GM21381 (cell line): ENCODE results near the gene ZXDC.

Source experiments
- ATAC-seq: cut with Tn5 transposase; IDR thresholded peaks from one replicate; pipeline ENCODE4 v1.9.1; 2021; ENCODE audit warnings: mild to moderate bottlenecking, moderate library complexity; ENCODE audit not compliant: unreplicated experiment

The ZXDC gene

DNA sequence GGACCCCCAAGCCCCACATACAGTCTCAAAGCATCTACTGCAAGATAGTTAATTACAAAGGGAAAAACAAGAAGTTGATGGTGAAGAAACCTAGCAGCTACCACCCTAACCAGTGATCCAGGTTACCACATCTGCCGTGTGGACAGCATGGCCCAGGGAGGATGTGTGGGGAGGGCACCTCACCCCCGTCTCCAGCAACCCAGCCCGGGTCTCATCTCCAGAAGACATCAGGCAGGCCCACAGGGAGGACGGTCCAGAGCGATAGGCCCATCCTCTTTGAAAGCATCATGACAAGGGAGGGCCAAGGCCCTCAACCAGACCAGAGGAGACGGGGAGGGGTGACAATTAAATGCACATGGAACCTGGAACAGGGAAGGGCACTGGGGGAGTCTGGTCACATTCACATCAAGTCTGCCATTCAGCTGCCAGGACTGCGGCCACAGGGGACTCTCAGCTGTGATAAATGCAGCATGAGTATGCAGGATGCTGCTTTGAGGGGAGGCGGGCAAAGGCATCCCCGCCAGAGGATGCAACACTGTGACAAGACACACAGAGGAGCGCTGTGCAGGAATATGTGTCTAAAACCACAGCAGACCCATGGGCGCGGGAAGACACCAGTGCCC is 18.8 kb downstream of the ZXDC start:
- ATAC-seq: no peak

DNA sequence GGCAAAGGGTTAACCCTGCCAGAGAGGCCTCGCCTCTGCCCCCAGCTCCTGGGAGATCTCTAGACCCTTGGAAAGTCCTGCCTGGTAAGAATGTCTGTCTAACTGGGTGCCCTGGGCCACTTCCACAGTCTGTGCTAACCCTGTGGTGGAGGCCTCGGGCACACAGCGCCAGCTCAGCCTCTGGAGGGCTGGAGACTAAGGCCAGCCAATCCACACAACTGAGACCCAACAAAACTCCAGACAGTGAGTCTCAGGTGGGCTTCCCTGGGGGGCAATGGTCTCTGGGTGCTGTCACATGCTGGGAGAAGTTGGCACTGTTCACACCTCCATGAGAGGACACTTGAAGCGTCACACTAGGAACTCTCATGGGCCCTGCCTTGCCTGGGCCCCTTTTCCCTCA is 19.5 kb downstream of the ZXDC start:
- no peak for ATAC-seq

DNA sequence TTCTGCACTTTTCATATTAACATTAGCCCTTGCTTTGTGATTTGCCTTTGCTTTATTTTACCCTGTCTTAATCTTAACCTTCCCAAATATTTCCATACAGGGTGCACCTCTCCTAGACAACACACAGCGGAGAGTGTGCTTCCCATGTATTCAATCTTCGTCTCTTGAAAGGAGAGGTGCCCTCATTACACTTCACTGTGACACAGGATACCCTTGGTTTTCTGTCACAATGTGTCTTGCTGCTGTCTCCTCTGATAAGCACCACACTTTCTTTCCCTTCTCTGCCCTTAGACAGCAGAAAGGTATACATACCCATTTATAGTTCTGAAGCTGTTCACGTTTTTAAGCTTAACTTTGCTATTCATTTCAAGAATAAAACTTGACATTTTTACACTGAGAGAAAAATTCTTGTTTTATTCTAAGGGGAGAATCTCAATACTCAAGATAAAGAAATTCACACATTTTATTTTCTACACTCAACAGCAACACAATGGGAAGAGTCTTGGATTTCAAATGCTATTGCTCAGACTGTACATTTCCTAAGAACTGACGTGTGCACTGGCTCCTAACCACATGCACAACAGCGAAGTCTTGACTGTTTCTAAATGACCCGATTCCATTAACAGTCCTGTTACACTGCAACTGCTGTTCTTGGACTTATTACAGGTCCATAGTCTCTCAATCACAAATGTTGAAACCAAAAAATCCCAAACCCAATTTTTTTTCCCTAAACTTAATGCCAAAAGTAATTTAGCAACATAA is 21.1 kb downstream of the ZXDC start:
- no peak for ATAC-seq

DNA sequence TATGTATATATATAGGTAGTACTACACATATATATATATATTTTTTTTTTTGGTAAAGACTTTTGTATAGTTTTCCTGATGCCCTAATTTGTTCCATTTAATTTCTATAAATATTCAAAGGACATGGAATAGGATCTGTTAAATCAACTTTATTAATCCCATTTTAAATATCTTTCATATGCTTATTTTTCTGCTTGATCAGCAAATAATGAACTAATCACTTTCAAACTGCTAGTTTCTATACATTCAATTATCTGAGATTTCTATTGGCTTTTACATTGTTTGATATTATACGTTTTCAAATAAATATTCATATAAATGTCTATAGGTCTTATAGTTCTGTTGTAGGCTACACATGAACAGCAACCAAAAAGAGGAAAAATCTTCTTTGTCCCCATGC is 21.7 kb downstream of the ZXDC start:
- ATAC-seq: no peak

DNA sequence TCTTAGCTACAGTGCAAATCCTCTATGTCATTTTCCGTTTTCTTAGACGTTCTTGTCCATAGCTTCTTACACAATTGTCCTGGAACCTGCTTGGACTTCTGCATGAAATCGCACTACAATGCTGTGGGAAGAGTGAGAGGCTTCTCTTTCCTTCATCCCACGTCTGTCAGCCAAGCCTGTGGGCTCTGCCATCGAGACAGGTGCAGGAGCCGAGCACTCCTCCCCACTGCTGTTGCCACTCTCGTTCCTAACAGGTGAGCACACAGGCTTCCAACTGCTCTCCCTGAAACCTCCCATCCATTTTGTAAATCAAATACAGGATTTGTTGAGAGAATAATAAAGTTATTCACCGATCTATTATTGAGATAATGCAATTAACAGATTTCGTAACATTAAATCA is 23.5 kb downstream of the ZXDC start:
- ATAC-seq: no peak

DNA sequence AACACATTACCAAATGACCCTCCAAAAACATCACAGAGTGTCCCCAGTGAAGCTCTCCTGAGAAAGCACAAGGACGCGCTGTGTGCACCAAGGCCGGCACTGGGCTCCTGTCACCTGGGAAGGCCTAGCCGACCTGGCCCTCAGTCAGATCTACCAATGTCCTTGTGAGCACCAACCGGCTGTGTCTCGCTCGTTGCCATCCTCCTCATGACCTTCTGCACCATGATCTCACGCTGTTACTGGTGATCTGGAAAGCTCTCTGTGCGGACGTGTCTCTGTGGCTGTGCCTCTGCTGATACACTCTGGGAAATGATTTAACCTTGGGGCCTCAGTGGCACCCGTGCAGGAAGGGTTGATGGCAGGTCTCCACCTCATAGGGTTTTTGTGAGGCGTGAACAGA is 24.2 kb downstream of the ZXDC start:
- no peak for ATAC-seq

DNA sequence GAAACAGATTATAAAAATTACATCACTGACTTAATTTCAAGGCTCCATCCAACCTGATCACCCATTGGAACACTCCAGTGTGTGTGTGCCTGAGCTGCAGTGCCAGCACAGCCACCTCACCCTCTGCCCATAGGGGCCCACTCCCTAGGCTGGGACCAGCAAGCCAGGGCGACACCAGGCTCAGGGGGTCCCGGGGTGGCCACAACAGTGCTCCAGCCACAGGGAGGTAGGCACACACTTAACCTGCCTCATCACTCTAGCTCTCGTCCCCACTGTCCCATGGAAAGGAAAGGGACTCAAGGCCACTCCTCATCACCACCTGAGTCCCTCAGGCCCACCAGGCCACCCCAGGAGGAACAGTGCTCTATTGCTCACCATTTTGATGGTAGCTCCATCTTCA is 24.9 kb downstream of the ZXDC start:
- ATAC-seq: no peak

DNA sequence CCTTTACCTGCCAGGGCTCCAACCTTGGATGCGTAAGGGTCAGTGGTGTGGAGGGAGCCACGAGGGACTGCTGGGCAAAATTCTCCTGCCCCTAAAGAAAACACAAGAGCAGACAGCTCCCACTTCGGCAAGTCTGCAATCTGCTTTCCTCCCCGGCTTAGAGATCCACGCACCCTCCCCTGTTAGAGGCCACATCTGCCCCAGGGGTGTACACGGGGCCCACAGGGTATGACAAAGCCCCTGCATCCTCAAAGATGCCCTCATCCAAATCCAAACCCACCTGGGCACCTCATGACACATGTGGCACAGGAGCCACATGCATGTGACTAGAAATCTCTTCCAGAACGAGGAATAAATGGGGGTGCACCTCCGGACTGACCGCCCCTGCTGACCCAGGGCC is 25.5 kb downstream of the ZXDC start:
- ATAC-seq: no peak

DNA sequence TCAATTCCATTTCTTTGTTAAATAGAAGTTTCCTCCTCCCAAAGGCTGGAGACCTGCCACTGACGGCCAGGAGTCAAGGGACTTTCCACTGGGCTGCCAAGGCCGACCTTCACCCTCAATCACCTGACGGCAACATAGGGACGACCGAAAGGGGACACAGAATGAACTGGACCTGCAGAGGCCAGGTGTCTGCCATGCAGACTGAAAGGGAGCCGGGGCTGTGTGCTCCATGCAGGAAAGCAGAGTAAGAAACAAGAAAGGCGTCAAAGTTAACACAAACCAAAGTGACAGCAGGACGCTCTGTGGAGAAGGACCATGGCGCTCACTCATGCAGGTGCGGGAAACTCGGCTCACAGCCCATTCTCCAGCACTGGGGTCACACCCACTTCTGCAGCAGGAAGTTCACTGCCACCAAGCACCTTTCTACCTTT is 26.1 kb downstream of the ZXDC start:
- ATAC-seq: no peak

DNA sequence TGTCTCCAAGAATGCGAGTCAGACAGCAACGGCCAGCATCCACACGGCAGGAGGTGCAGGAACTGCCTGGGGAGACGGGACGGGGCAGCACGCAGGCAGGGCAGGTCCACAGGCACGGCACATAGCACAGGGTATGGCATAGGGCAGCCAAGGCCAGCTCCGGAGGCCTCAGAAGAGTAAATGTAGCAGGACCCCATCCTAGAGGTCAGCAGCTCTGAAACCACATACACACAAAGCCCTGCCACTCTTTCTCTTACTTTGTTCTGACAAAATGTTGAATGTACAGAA is 26.9 kb downstream of the ZXDC start:
- ATAC-seq: no peak

DNA sequence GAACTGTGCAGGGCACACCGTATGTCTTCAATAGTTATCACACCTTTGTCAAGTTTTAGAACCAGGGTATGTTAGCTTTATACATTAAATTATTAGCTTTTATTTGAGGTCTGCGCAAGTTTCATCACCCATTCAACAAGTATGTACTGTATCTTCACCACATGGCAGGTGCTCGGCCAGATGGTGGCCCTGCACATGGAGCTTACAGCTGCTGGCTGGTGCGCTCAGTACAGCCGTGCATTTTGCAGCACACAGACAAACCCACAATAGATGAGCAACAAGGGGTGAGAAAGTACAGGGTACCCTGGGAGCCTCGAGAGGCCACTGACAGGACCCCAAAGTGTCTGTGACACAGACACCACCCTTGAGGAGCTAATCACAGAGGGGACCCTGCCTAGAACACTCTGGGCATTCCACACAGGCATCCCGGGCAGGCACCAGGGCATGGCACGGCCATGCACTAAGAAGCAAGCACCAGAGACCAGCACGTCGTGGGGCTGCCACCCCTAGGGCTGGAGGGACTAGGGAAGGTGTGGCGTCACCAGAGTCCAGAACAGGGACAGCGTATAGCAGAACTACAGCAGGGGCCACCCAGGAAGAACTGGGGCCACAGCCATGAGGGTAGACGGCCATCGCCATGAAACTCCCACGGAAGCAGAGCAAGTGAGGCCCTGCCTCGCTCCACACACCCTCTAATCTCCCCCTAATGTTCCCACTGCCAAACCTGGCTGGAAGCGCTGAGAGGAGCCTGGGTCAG is 27.4 kb downstream of the ZXDC start:
- no peak for ATAC-seq

DNA sequence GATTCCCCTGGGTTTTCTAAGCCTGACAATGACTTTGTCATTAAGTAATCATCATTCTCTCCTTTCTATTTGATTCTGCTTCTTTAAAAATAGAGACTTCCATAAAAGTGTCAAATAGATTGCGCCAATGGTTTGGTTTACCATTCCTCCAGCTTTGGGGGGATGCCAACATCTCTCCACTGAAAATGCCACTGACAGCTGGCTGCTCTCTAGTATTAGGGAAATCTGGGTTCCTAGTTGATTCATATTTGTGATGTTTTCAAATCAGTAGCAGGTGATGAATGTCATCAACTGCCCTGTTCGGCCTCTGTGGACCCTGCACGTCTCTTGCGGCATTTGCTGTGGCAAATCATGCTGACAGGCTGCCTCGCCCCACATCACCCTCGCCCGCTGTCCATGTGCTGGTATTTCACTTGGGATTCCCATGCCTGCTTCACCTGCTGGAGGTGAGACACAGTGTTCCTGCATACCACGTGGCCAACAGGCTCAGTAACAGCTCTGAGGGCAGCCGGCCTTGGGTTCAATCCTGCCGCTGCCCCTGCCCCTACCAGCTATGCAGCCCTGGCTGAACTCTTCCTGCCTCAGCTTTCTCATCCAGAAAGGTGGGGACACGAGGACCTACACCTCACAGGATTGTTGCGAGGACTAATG is 28.1 kb downstream of the ZXDC start:
- ATAC-seq: no peak

DNA sequence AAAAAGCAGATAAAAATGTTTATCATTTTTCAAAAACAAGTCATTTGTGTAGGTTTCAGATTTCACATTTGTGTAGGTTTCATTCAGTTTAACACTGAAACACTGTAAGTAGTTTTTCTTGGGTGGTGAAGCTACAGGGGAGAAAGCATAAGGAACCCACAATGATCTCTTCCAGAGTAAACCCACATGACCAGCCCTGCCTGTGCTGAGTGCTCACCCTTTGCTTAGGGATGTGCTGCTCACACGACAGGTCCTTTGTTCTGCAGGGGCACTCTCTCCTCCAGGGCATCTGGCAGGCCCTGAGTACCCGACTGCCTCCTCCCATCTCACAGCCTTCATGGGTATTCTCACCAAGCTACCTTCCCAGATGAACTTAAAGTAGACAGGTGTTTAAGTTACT is 28.9 kb downstream of the ZXDC start:
- no peak for ATAC-seq

DNA sequence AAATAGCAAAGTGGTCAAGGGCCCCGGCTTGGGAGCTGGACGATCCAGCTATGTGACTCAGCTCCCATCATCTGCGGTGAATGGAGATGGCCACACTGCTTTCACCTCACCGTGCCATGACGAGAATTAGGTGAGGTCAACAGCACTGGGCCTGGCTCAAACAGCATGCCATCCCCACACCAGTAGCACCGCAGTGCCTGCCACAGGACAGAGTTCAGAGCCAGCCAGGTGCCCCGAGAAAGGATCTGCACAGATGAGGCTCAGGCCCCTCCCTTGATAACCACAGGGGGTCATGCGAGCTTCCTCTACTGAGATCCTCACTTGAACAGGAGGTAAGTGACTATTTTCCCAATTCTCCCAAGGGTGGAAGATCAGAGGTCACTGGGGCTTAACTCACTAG is 29.4 kb downstream of the ZXDC start:
- no peak for ATAC-seq

DNA sequence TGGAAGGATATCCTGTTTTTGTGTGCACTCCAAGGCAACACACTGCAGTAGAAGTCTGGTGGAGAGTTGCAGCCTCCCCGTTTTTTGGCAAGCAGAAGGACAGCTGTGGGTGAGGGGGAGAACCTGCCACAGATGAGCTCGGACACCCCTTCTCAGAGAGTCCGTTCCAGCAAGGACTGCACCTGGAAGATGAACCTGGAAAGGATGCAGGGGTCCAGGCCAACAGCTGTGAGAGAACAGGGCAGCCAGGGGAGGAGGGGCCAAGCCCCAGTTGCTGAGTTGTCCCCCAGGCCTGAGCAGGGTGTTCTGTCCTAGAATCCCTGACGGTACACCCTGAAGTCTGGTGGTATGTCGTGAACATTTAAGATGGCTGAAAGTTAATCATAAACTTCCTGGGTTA is 30.2 kb downstream of the ZXDC start:
- ATAC-seq: no peak

DNA sequence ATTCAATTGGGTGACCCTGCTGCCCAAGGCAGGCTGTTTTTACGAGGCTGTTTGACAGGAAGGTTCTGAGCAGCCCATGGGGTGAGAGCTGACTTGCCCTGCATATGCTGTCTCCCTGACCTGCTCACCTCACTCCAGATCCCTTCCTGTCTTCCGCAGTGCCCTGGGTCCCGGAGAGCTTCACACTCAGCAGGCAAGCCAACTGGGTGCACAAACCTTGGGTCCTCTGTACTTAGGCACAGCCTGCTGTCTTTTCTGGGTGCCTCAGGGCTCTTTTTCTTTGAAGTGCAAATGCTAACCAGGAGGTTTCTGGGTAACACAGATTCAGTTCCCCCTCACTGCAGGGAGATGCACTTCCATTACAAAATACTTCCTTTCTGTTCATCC is 32.8 kb downstream of the ZXDC start:
- no peak for ATAC-seq

DNA sequence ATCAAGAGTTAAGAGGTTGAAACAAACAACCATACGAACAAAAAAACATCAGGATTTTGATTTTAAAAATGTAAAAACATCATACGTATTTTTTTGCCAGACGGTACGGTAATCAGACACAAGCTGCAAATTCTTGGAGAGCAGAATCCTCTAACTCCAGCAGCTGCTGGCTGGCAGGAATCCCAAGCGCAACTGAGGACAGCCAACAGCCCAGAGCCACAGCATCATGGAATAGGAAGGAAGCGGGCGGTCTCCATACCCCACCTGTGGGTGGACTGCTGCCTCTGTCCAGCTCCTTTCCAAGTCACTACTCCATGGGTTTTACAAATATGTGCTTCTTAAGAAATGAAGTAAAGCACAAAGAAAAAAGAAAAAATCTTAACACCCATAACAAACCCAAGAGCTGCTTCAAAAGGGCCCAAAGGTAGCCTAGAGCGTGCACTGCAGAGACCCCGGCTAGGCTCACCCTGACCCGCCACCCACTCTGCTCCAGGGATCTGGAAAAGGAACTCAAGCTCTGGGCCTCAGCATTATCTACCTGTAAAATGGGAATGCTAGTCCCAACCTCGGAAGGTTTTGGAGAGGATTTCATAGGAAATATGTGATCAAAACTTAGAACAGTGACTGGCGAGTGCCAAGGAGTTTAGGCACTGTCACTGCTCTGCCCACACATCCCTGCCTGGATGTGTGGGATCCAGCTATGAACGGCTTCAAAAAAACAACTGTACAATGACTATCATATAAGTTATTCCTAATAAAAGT is 33.4 kb downstream of the ZXDC start:
- no peak for ATAC-seq

DNA sequence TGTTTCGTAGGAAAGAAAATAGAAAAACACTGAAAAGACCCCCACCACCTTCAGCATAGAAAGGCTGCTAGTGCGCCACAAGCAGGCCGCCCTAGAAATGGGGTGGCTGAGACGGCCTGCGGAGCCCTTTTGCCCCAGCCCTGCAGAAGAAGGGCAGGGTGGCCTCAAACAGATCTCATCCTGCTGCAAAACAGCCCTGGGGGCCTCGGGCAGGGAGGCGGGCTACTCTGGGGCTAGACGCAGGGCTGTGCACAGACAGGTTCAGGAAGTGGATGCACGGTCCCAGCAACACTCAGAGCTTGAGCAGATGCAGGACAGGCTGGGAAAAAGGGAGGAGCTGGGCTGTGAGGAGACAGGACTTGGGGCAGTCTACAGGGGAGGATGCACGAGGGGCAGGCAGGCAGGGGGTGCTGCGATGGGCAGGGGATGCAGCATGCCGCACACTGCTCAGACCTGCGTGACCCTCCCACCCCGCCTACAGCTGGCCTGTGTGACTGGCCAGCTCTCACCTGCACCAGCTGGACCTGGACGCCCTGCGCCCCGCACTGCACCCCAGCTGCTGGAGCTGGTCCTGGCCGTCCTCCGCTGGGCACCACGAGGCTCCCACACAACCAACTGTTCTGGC is 34.3 kb downstream of the ZXDC start:
- no peak for ATAC-seq

DNA sequence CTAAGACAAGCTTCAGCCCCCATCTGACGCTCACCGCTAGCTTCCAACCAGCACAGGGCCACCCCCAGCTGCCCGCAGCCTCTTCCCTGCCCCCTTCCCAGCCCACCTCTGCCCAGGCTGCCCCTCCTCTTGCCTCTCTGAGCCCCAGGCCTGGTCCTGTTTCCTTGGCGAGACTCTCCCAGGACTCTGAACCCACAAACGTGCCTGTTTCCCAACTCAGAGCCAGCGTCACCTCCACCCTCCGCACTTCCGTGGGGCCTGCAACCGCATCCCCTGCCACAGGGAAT is 35.0 kb downstream of the ZXDC start:
- no peak for ATAC-seq

DNA sequence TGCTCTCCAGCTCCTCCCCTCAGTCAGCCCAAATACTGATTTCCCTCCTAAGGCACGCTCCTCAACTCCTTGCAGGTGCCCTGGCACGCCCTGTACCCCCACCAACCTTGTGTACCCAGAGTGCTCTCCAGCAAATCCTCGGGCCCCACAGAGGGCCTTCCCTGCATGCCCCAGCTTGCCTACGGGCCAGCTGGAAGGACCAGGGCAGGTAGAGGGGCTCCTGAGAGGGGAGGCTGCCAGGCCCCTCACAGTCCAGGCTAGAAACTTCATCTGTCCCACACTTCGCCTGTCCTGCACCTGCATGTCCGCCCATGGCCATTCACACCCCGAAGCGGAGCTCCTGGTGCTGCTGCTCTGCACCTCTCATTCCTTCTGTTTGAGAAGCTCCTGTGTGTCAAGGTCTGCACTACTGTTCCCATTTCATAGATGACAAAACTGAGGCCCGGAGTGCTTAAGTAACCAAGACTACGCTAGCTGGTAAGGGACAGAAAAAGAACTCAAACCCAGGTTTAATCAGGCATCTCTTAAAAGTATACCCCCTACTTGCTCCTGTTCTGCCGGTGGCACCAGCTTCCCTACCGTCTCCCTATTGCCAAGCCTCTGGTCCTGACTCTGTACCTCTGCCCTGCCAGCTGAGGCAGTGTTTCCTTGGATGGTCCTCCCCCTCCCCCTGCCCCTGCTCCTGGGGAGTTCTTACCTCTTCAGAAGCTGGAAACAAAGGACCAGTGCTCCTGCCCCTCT is 35.6 kb downstream of the ZXDC start:
- ATAC-seq: no peak
